Muscle of back (tissue), 11 donors: Measurements from ENCODE around the gene CPT1C. TPM values are rescaled to one million over a fixed set of nuclear protein-coding genes. Genes with fewer than 3 reads are reported as not detected.

ENCODE experiments used
- DNase-seq, 3 donors: peaks; one replicate each; pipeline versions ENCODE4 v3.0.0 to v3.0.0-alpha.2; 2013
- polyA plus RNA-seq, 10 donors: library from polyadenylated mRNA; unstranded; fragments of 120-200 nt; gene quantifications; one replicate each; pipeline ENCODE4 v1.2.1, GENCODE V29; 2013; ENCODE audit not compliant: insufficient read length in 10 of 10

The CPT1C gene
- polyA plus RNA-seq, 10 donors, result 7.0 to 21.4 (median 9.7) TPM

DNA sequence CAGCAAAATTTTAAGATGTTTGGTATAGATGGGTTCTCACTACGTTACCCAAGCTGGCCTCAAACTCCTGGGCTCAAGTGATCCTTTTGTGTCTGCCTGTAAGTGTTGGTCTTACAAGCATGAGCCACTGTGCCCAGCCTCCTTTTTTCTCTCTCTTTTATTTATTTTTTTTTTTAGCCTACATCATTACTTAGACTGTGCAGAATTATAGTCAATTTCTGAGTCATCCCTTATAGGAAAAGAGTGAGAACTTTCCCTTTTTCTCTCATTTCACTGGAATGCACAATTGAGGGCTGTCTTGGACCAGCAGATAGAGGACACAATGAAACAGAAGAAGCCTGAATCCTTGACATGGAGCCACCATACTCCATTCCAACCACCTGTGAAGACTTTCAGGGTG, 58.9 kb downstream of the CPT1C start:
- no peak for DNase-seq

DNA sequence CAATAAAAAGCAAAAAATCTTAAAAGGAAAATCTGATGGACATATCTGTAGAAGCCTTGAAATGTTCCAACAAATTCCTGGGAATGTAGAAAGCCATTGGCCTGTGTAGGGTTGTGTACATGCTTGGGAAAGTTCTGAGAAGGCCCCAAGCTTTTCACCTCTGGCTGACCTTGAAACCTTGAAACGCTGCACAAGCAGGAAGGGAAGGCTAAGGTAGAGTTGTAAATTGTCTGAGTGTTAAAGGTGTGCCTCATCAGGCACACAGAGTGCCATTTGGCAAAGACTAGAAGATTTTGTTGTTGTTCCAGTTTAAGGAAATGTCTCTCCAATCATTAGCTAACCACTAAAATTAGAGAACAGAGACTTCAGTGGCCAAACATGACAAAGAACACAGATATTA, 61.8 kb downstream of the CPT1C start:
- no peak for DNase-seq

DNA sequence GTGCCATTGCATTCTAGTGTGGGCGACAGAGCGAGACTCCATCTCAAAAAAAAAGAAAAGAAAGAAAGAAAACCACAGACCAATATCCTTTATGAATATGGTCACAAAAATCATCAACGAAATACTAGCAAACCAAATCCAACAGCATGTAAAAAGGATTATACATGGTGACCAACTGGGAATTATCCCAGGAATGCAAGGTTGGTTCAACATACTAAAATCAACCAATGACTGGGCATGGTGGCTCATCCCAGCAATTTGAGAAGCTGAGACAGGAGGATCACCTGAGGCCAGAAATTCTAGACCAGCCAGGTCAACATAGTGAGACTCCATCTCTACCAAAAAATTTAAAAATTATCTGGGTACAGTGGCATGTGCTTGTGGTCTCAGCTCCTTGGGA, 65.0 kb downstream of the CPT1C start:
- DNase-seq, result no peak

DNA sequence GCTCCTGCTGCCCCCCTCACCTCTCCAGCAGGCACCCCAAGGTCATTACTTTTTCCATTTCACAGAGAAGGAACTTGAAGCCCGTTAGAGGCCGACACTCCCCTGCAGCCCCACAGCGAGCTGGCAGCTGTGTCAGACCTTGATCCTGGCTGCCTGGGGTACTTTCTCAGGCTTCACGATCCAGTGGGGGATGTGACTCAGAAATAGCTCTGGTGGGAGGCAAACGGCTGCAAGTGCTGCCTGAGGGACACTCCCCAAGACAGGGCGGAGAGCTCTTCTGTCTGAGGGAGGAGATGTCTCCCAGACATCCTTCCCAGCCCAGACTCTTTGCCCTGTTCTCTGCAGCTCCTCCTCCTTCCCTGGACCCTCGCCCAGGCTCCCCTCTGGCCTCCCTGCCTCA, 67.4 kb downstream of the CPT1C start:
- DNase-seq, result peak in 1 of 3 donors; percentile 52

DNA sequence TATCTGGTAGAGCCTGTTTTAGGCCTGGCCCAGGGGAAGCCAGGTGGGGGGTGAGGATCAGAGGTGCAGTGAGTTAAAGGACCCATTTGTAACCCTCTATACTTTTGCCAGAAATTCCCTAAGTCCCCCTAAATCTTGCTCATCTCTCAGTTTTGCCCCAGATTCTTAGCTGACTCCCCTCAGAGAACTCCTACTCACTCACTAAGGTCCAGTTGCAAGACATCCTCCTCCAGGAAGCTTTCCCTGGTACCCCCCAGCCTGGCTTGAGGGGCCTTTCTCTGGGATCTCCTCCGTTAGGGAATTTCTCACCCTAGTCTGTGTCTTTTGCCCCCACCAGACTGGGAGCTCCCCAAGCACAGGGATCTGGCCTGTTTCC, 70.3 kb downstream of the CPT1C start:
- DNase-seq, result no peak

DNA sequence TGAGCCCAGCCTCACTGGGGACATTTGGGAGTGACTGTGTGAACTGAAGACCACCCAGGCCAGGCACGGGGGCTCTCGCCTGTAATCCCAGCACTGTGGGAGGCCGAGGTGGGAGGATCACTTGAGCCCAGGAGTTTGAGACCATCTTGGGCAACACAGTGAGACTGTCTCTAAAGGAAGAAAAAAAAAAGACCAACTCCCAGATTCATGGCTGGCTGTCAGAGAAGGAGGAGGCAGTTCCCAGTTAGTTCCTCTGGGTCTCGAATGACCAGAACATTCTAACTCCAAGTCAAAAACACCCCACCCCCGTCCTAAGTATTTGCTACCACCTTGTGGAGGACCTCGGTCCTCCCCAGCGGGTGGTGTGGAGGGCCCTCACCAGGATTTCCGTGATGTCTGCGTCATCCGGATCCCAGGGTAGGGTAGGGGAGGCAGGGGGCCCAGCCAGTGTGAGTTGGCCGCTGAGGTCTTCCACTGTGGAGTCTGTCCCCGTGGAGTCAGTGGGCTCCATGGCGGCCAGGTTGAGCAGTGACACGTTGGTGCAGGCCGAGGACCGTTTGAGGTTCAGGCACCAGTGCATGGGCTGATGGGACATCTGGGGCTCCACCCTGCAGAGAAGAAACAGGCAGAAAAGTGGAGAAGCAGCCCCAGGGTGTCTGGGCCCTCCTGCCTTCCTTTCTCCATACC, 70.9 kb downstream of the CPT1C start:
- peak; percentile 30 to 67 (median 51) for DNase-seq

DNA sequence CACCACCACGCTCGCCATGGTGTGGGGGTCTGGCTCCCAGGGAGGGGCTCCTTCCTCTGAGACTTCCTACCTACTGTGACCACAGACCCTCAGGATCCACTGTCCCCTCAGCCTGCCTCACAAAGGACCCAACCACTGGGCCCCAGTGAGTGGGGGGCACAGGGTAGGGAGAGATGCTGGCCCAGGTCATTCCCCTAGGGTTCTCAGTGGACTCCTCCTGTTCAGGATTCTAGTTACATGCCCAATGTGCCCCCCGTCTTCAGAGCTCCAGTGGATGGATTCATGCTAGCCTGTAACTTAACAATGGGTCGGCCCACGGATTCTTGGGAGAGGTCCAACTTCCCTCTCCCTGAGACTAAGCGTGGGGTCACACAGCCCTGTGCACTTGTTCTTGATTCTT, 72.3 kb downstream of the CPT1C start, which contains the start of gene TSKS:
Gene TSKS, minus strand, starts transcription at position 77 of the 400 bp plus-strand sequence. Its CDS starts 59 bp downstream, at position 18.
- no peak for DNase-seq

Other genes starting within 250 kb of the CPT1C start
- 1 to 10 TPM in 6 of 10 donors, under 1 TPM in 4; 0.45 to 2.0 (median 1.1) TPM for gene SLC17A7, start 249.6 kb upstream of the CPT1C start, polyA plus RNA-seq
- 10 to 100 TPM; 34.6 to 51.9 (median 37.9) TPM for gene PIH1D1, start 239.3 kb upstream of the CPT1C start, polyA plus RNA-seq
- 10 to 100 TPM in 7 of 10 donors, 1 to 10 TPM in 3; 6.0 to 17.8 (median 10.6) TPM for gene ALDH16A1, start 237.9 kb upstream of the CPT1C start, polyA plus RNA-seq
- 1 to 10 TPM; 2.2 to 8.1 (median 3.4) TPM for gene FLT3LG, start 216.9 kb upstream of the CPT1C start, polyA plus RNA-seq
- 1,000 to 10,000 TPM; 3,542 to 5,037 (median 4,448) TPM for gene RPL13A, start 203.5 kb upstream of the CPT1C start, polyA plus RNA-seq
- gene RPS11, start 194.7 kb upstream of the CPT1C start, polyA plus RNA-seq, result 1,000 to 10,000 TPM; 2,415 to 3,967 (median 3,509) TPM
- gene FCGRT, start 178.5 kb upstream of the CPT1C start, polyA plus RNA-seq, result 100 to 1,000 TPM; 144 to 218 (median 175) TPM
- 10 to 100 TPM; 37.0 to 96.6 (median 55.4) TPM for gene RCN3, start 163.1 kb upstream of the CPT1C start, polyA plus RNA-seq
- gene NOSIP, start 110.6 kb upstream of the CPT1C start, polyA plus RNA-seq, result 10 to 100 TPM; 42.8 to 73.0 (median 54.0) TPM
- gene PRRG2, start 109.8 kb upstream of the CPT1C start, polyA plus RNA-seq, result under 1 TPM; 0.22 to 0.81 (median 0.57) TPM
- 10 to 100 TPM; 12.2 to 20.5 (median 16.1) TPM for gene PRR12, start 99.9 kb upstream of the CPT1C start, polyA plus RNA-seq
- 10 to 100 TPM; 24.2 to 35.5 (median 30.9) TPM for gene RRAS, start 51.0 kb upstream of the CPT1C start, polyA plus RNA-seq
- gene SCAF1, start 48.9 kb upstream of the CPT1C start, polyA plus RNA-seq, result 10 to 100 TPM; 19.3 to 32.8 (median 25.3) TPM
- 10 to 100 TPM; 25.2 to 44.4 (median 33.7) TPM for gene IRF3, start 25.3 kb upstream of the CPT1C start, polyA plus RNA-seq
- gene BCL2L12, start 25.2 kb upstream of the CPT1C start, polyA plus RNA-seq, result 10 to 100 TPM; 21.3 to 32.7 (median 25.3) TPM
- gene PRMT1, start 13.8 kb upstream of the CPT1C start, polyA plus RNA-seq, result 100 to 1,000 TPM; 169 to 194 (median 184) TPM
- 1 to 10 TPM in 4 of 10 donors, under 1 TPM in 6; 0.47 to 1.4 (median 0.93) TPM for gene ADM5, start 1.5 kb upstream of the CPT1C start, polyA plus RNA-seq
- gene TSKS, start 72.2 kb downstream of the CPT1C start, polyA plus RNA-seq, result 1 to 10 TPM in 2 of 10 donors, under 1 TPM in 8; 0.39 to 1.2 (median 0.81) TPM
- 10 to 100 TPM; 47.9 to 61.1 (median 54.5) TPM for gene AP2A1, start 75.9 kb downstream of the CPT1C start, polyA plus RNA-seq
- gene FUZ, start 122.2 kb downstream of the CPT1C start, polyA plus RNA-seq, result 10 to 100 TPM; 13.3 to 21.5 (median 16.0) TPM
- 10 to 100 TPM; 22.4 to 33.5 (median 29.0) TPM for gene MED25, start 127.2 kb downstream of the CPT1C start, polyA plus RNA-seq
- 100 to 1,000 TPM; 162 to 212 (median 191) TPM for gene PTOV1, start 160.0 kb downstream of the CPT1C start, polyA plus RNA-seq
- 10 to 100 TPM; 17.2 to 41.4 (median 26.2) TPM for gene PNKP, start 176.5 kb downstream of the CPT1C start, polyA plus RNA-seq
- 10 to 100 TPM; 27.4 to 39.4 (median 32.2) TPM for gene AKT1S1, start 186.2 kb downstream of the CPT1C start, polyA plus RNA-seq
- 10 to 100 TPM; 28.2 to 39.9 (median 31.9) TPM for gene TBC1D17, start 186.6 kb downstream of the CPT1C start, polyA plus RNA-seq
- gene IL4I1, start 205.8 kb downstream of the CPT1C start, polyA plus RNA-seq, result 1 to 10 TPM in 3 of 10 donors, under 1 TPM in 7; 0.46 to 1.2 (median 0.81) TPM
- 10 to 100 TPM; 14.5 to 30.1 (median 23.7) TPM for gene ATF5, start 238.1 kb downstream of the CPT1C start, polyA plus RNA-seq
- gene NUP62, start 238.4 kb downstream of the CPT1C start, polyA plus RNA-seq, result 10 to 100 TPM; 39.3 to 61.8 (median 47.7) TPM